ENCODE results near the gene LRMDA.

Gene LRMDA

GRCh38 chr10:75672111-75672671 lies 240.8 kb downstream of the LRMDA start:
- no peak for DNase-seq (ENCODE audit: low read depth)

- DNase-seq (ENCODE audit: low read depth), result no peak
Measured at GRCh38 chr10:75672842-75673241, 241.4 kb downstream of the LRMDA start.

- DNase-seq (ENCODE audit: low read depth), result no peak
Measured at GRCh38 chr10:75677541-75677940, 246.1 kb downstream of the LRMDA start.

- DNase-seq (ENCODE audit: low read depth), result no peak
Measured at GRCh38 chr10:75678527-75678926, 247.1 kb downstream of the LRMDA start.

GRCh38 chr10:75679536-75679935 lies 248.1 kb downstream of the LRMDA start:
- DNase-seq (ENCODE audit: low read depth), result no peak

GRCh38 chr10:75681334-75681733 lies 249.9 kb downstream of the LRMDA start:
- no peak for DNase-seq (ENCODE audit: low read depth)

GRCh38 chr10:75682649-75683557 lies 251.5 kb downstream of the LRMDA start:
- no peak for DNase-seq (ENCODE audit: low read depth)

GRCh38 chr10:75685187-75685586 lies 253.8 kb downstream of the LRMDA start:
- DNase-seq (ENCODE audit: low read depth), result no peak

- no peak for DNase-seq (ENCODE audit: low read depth)
Measured at GRCh38 chr10:75688506-75689300, 257.3 kb downstream of the LRMDA start.

- no peak for DNase-seq (ENCODE audit: low read depth)
Measured at GRCh38 chr10:75693489-75693888, 262.1 kb downstream of the LRMDA start.

- DNase-seq (ENCODE audit: low read depth), result no peak
Measured at GRCh38 chr10:75694269-75694668, 262.8 kb downstream of the LRMDA start.

- no peak for DNase-seq (ENCODE audit: low read depth)
Measured at GRCh38 chr10:75694790-75695189, 263.4 kb downstream of the LRMDA start.

- no peak for DNase-seq (ENCODE audit: low read depth)
Measured at GRCh38 chr10:75695994-75696393, 264.6 kb downstream of the LRMDA start.

- no peak for DNase-seq (ENCODE audit: low read depth)
Measured at GRCh38 chr10:75696536-75696935, 265.1 kb downstream of the LRMDA start.

- no peak for DNase-seq (ENCODE audit: low read depth)
Measured at GRCh38 chr10:75703191-75703854, 271.9 kb downstream of the LRMDA start.

GRCh38 chr10:75705426-75705825 lies 274.0 kb downstream of the LRMDA start:
- DNase-seq (ENCODE audit: low read depth), result no peak

- DNase-seq (ENCODE audit: low read depth), result no peak
Measured at GRCh38 chr10:75707080-75707840, 275.8 kb downstream of the LRMDA start.

GRCh38 chr10:75708060-75708459 lies 276.6 kb downstream of the LRMDA start:
- DNase-seq (ENCODE audit: low read depth), result no peak

GRCh38 chr10:75709245-75709644 lies 277.8 kb downstream of the LRMDA start:
- DNase-seq (ENCODE audit: low read depth), result no peak

GRCh38 chr10:75709811-75710210 lies 278.4 kb downstream of the LRMDA start:
- DNase-seq (ENCODE audit: low read depth), result no peak

- DNase-seq (ENCODE audit: low read depth), result no peak
Measured at GRCh38 chr10:75712242-75712880, 280.9 kb downstream of the LRMDA start.

Measured in activated T-cell treated with anti-CD3 and anti-CD28 coated beads for 1 hour (primary cell).